GM23338 (cell line): Measurements from ENCODE around the gene ANKMY2. TPM values are rescaled to one million over a fixed set of nuclear protein-coding genes. Genes with fewer than 3 reads are reported as not detected.

ENCODE experiments used
- ATAC-seq: fragments of 200-7000 bp; cut with Tn5 transposase; 3 replicates; pipeline ENCODE4 v1.9.1; 2020
- DNase-seq: peaks from one replicate; pipeline ENCODE4 v3.0.0-alpha.2; 2015; ENCODE audit warnings: low spot score
- H2AFZ ChIP-seq: fragments of 200-600 bp; sonication (generic); 2 replicates; pipeline ENCODE4 v1.8.0; 2016; ENCODE audit warnings: antibody characterized with exemption, mild to moderate bottlenecking, moderate library complexity
- H3F3A ChIP-seq: fragments of 200-600 bp; sonication (generic); replicated peaks from 2 replicates; pipeline ENCODE4 v1.8.0; 2017; ENCODE audit warnings: antibody characterized with exemption, mixed run types, low read depth
- H3K27ac ChIP-seq: fragments of 200-600 bp; sonication (generic); 2 replicates; pipeline ENCODE4 v1.6.1; 2016; ENCODE audit warnings: low read depth
- H3K27me3 ChIP-seq: fragments of 200-600 bp; sonication (generic); 2 replicates; pipeline ENCODE4 v1.8.0; 2016; ENCODE audit warnings: mild to moderate bottlenecking, mixed run types, moderate library complexity; ENCODE audit not compliant: insufficient read depth
- H3K36me3 ChIP-seq: fragments of 200-600 bp; sonication (generic); 2 replicates; pipeline ENCODE4 v1.8.0; 2016; ENCODE audit warnings: mild to moderate bottlenecking; ENCODE audit not compliant: insufficient read depth
- H3K4me1 ChIP-seq: fragments of 200-600 bp; sonication (generic); 2 replicates; pipeline ENCODE4 v1.8.0; 2016; ENCODE audit warnings: mild to moderate bottlenecking, moderate library complexity; ENCODE audit not compliant: insufficient read depth
- H3K4me2 ChIP-seq: fragments of 200-600 bp; sonication (generic); 2 replicates; pipeline ENCODE4 v1.7.1; 2017; ENCODE audit warnings: mixed run types
- H3K4me3 ChIP-seq: fragments of 200-600 bp; sonication (generic); 2 replicates; pipeline ENCODE4 v1.6.1; 2016; ENCODE audit warnings: mixed run types
- H3K79me2 ChIP-seq: fragments of 200-600 bp; sonication (generic); replicated peaks from 2 replicates; pipeline ENCODE4 v1.8.0; 2017; ENCODE audit warnings: mild to moderate bottlenecking; ENCODE audit not compliant: insufficient read depth
- H3K9me2 ChIP-seq: fragments of 200-600 bp; sonication (generic); 2 replicates; pipeline ENCODE4 v1.8.0; 2017; ENCODE audit not compliant: insufficient read depth
- H4K20me1 ChIP-seq: fragments of 200-600 bp; sonication (generic); replicated peaks from 2 replicates; pipeline ENCODE4 v1.8.0; 2017; ENCODE audit warnings: mild to moderate bottlenecking; ENCODE audit not compliant: insufficient read depth
- H3K27ac Mint-ChIP-seq: 2 replicates; pipeline ENCODE4 v1.8.0; 2020; ENCODE audit warnings: inconsistent platforms, mild to moderate bottlenecking, moderate library complexity, mixed read lengths
- H3K27me3 Mint-ChIP-seq: 3 replicates; pipeline ENCODE4 v1.8.0; 2022; ENCODE audit warnings: low read depth, mild to moderate bottlenecking, moderate library complexity, mixed read lengths, inconsistent platforms; ENCODE audit not compliant: insufficient read depth, poor library complexity
- H3K36me3 Mint-ChIP-seq: 3 replicates; pipeline ENCODE4 v1.8.0; 2021; ENCODE audit warnings: low read depth, mild to moderate bottlenecking, inconsistent platforms, moderate library complexity, mixed read lengths
- H3K4me1 Mint-ChIP-seq: 3 replicates; pipeline ENCODE4 v1.8.0; 2020; ENCODE audit warnings: mild to moderate bottlenecking, inconsistent platforms, mixed read lengths
- H3K4me3 Mint-ChIP-seq: 3 replicates; pipeline ENCODE4 v1.8.0; 2021; ENCODE audit warnings: moderate library complexity, mild to moderate bottlenecking, inconsistent platforms, mixed read lengths
- H3K9me3 Mint-ChIP-seq: 3 replicates; pipeline ENCODE4 v1.8.0; 2020; ENCODE audit warnings: moderate library complexity, mild to moderate bottlenecking, inconsistent platforms, mixed read lengths
- CREB1 ChIP-seq: fragments of 250-450 bp; sonication (Bioruptor Pico); IDR thresholded peaks from 2 replicates; pipeline ENCODE4 v1.5.0; 2020; ENCODE audit warnings: low read depth, mild to moderate bottlenecking, moderate library complexity
- EZH2 ChIP-seq: fragments of 200-600 bp; sonication (generic); IDR thresholded peaks from one replicate; pipeline ENCODE4 v1.8.0; 2017; ENCODE audit warnings: antibody characterized with exemption, mild to moderate bottlenecking, low read depth; ENCODE audit not compliant: unreplicated experiment
- EZH2phosphoT487 ChIP-seq: fragments of 200-600 bp; sonication (generic); IDR thresholded peaks from one replicate; pipeline ENCODE4 v1.8.1; 2018; ENCODE audit warnings: antibody characterized with exemption; ENCODE audit not compliant: unreplicated experiment
- NANOG ChIP-seq: IDR thresholded peaks from 2 replicates; pipeline ENCODE4 v1.6.1; 2016; ENCODE audit warnings: antibody characterized with exemption, borderline replicate concordance
- POLR2AphosphoS5 ChIP-seq: IDR thresholded peaks from 2 replicates; pipeline ENCODE4 v1.6.1; 2016; ENCODE audit warnings: antibody characterized with exemption, low read depth
- ZNF114 ChIP-seq: fragments of 250-450 bp; sonication (Bioruptor Pico); IDR thresholded peaks from 2 replicates; pipeline ENCODE4 v1.5.0; 2020; ENCODE audit warnings: mild to moderate bottlenecking, moderate library complexity
- ZNF331 ChIP-seq: fragments of 250-450 bp; sonication (Bioruptor Pico); IDR thresholded peaks from 2 replicates; pipeline ENCODE4 v1.5.0; 2020; ENCODE audit warnings: low read depth, mild to moderate bottlenecking, moderate library complexity
- polyA plus RNA-seq: library from polyadenylated mRNA; unstranded; fragments of >200 nt; fragmentation: Nextera tagmentation; extraction: Ambion mirVana; gene quantifications from 2 replicates; pipeline ENCODE4 v1.2.1, GENCODE V29; 2016
- total RNA-seq: library from RNA; depleted of rRNA; stranded (reverse); fragments of >200 nt; shearing (Covaris generic); gene quantifications from 2 replicates; pipeline ENCODE4 v1.2.3, GENCODE V29; 2014
- TF ChIP-seq, protein P1 (sequence below): fragments of 250-450 bp; sonication (Bioruptor Pico); IDR thresholded peaks from 2 replicates; pipeline ENCODE4 v1.5.0; 2020; ENCODE audit warnings: mild to moderate bottlenecking, moderate library complexity
- TF ChIP-seq, protein P2 (sequence below): IDR thresholded peaks from 2 replicates; pipeline ENCODE4 v1.6.1; 2016; ENCODE audit warnings: antibody characterized with exemption
- TF ChIP-seq, protein P3 (sequence below), 2 experiments: fragments of 200-600 bp in 1 of 2; sonication (generic) in 1 of 2; conservative IDR thresholded peaks; 2 replicates each; pipeline versions ENCODE4 v1.5.1 to v1.6.1; 2016 to 2017; ENCODE audit warnings: antibody characterized with exemption in 2 of 2, low read depth in 2 of 2, mild to moderate bottlenecking in 2 of 2, moderate library complexity in 1 of 2
- TF ChIP-seq, protein P4 (sequence below): IDR thresholded peaks from one replicate; pipeline ENCODE4 v1.6.1; 2018; ENCODE audit warnings: antibody characterized with exemption; ENCODE audit not compliant: unreplicated experiment

The ANKMY2 gene
- total and polyA plus RNA-seq, 2 experiments from 2014 or later = 4.4 to 9.5 TPM

DNA sequence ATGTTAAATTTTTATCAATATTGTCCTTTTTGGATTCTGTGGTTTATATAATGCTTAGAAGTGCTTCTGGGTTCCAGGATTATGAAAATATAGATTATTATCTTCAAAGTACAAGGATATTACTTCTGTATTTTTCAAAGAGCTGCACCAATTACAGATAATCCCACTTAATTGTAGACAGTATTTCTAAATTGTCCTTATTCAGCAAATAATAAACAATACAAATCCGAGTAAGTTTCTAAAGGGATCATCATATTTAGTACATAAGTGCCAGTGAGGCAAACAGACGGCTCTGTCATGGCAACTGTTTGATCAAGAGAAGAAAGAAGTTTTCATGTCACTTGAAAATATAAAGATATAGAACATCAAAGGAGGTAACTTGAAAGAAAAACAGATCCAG, 19.2 kb downstream of the ANKMY2 start (continued):
- TF ChIP-seq, protein P1, sequence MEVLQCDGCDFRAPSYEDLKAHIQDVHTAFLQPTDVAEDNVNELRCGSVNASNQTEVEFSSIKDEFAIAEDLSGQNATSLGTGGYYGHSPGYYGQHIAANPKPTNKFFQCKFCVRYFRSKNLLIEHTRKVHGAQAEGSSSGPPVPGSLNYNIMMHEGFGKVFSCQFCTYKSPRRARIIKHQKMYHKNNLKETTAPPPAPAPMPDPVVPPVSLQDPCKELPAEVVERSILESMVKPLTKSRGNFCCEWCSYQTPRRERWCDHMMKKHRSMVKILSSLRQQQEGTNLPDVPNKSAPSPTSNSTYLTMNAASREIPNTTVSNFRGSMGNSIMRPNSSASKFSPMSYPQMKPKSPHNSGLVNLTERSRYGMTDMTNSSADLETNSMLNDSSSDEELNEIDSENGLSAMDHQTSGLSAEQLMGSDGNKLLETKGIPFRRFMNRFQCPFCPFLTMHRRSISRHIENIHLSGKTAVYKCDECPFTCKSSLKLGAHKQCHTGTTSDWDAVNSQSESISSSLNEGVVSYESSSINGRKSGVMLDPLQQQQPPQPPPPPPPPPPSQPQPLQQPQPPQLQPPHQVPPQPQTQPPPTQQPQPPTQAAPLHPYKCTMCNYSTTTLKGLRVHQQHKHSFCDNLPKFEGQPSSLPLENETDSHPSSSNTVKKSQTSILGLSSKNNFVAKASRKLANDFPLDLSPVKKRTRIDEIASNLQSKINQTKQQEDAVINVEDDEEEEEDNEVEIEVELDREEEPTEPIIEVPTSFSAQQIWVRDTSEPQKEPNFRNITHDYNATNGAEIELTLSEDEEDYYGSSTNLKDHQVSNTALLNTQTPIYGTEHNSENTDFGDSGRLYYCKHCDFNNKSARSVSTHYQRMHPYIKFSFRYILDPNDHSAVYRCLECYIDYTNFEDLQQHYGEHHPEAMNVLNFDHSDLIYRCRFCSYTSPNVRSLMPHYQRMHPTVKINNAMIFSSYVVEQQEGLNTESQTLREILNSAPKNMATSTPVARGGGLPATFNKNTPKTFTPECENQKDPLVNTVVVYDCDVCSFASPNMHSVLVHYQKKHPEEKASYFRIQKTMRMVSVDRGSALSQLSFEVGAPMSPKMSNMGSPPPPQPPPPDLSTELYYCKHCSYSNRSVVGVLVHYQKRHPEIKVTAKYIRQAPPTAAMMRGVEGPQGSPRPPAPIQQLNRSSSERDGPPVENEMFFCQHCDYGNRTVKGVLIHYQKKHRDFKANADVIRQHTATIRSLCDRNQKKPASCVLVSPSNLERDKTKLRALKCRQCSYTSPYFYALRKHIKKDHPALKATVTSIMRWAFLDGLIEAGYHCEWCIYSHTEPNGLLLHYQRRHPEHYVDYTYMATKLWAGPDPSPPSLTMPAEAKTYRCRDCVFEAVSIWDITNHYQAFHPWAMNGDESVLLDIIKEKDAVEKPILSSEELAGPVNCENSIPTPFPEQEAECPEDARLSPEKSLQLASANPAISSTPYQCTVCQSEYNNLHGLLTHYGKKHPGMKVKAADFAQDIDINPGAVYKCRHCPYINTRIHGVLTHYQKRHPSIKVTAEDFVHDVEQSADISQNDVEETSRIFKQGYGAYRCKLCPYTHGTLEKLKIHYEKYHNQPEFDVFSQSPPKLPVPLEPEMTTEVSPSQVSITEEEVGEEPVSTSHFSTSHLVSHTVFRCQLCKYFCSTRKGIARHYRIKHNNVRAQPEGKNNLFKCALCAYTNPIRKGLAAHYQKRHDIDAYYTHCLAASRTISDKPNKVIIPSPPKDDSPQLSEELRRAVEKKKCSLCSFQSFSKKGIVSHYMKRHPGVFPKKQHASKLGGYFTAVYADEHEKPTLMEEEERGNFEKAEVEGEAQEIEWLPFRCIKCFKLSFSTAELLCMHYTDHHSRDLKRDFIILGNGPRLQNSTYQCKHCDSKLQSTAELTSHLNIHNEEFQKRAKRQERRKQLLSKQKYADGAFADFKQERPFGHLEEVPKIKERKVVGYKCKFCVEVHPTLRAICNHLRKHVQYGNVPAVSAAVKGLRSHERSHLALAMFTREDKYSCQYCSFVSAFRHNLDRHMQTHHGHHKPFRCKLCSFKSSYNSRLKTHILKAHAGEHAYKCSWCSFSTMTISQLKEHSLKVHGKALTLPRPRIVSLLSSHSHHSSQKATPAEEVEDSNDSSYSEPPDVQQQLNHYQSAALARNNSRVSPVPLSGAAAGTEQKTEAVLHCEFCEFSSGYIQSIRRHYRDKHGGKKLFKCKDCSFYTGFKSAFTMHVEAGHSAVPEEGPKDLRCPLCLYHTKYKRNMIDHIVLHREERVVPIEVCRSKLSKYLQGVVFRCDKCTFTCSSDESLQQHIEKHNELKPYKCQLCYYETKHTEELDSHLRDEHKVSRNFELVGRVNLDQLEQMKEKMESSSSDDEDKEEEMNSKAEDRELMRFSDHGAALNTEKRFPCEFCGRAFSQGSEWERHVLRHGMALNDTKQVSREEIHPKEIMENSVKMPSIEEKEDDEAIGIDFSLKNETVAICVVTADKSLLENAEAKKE (CRISPR knock-in tag) = no peak

DNA sequence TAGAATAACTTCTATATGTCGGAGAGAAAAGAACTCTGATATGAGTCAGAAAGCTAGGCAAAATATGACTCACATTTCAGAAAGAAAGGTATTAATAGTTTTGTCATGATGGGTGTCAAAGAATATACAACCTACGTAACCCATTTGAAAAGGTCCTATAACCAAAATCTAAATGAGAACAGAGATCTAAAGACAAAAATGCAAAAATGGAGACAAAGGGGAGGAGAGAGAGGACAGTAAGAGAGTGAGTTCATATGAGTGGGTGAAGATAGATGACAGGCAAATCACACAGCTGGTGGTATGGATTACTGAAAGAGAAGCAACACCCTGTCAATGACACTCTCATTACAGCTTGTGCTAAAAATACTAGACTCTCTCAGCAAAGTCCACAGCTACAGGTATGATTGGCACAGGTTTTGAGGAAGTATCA, 25.6 kb downstream of the ANKMY2 start:
- no peak for DNase-seq
- H3K79me2 ChIP-seq = no peaks in the 10 kb centered on the region
- Mint-ChIP-seq H3K36me3 (peaks cover 17% of the 10 kb centered on the region; the same call in 2 of the 3 replicates), H3K27me3 (no peaks in the 10 kb centered on the region), H3K27ac (no peak overlapping the region), H3K4me1 (peaks cover 7% of the 10 kb centered on the region), H3K4me3 (no peak overlapping the region), H3K9me3 (no peaks in the 10 kb centered on the region)
- H3K9me2 ChIP-seq = no peaks in the 10 kb centered on the region
- no peak overlapping the region for H3K4me2 ChIP-seq
- no peak for ATAC-seq
- H3K27me3 ChIP-seq = no peaks in the 10 kb centered on the region
- no peaks in the 10 kb centered on the region for H3F3A ChIP-seq
- no peak overlapping the region for H3K27ac ChIP-seq
- H4K20me1 ChIP-seq = no peaks in the 10 kb centered on the region
- H3K4me1 ChIP-seq = peaks cover 13% of the 10 kb centered on the region; the same call in 1 of the 2 replicates
- no peaks in the 10 kb centered on the region for H3K36me3 ChIP-seq
- H3K4me3 ChIP-seq = no peak overlapping the region
- H2AFZ ChIP-seq = no peak overlapping the region
- no peak for TF ChIP-seq EZH2
- TF ChIP-seq NANOG = no peak
- TF ChIP-seq, protein P2, sequence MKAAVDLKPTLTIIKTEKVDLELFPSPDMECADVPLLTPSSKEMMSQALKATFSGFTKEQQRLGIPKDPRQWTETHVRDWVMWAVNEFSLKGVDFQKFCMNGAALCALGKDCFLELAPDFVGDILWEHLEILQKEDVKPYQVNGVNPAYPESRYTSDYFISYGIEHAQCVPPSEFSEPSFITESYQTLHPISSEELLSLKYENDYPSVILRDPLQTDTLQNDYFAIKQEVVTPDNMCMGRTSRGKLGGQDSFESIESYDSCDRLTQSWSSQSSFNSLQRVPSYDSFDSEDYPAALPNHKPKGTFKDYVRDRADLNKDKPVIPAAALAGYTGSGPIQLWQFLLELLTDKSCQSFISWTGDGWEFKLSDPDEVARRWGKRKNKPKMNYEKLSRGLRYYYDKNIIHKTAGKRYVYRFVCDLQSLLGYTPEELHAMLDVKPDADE = no peak
- no peak for TF ChIP-seq ZNF114 (CRISPR knock-in tag)
- no peak for TF ChIP-seq CREB1
- TF ChIP-seq, protein P3, sequence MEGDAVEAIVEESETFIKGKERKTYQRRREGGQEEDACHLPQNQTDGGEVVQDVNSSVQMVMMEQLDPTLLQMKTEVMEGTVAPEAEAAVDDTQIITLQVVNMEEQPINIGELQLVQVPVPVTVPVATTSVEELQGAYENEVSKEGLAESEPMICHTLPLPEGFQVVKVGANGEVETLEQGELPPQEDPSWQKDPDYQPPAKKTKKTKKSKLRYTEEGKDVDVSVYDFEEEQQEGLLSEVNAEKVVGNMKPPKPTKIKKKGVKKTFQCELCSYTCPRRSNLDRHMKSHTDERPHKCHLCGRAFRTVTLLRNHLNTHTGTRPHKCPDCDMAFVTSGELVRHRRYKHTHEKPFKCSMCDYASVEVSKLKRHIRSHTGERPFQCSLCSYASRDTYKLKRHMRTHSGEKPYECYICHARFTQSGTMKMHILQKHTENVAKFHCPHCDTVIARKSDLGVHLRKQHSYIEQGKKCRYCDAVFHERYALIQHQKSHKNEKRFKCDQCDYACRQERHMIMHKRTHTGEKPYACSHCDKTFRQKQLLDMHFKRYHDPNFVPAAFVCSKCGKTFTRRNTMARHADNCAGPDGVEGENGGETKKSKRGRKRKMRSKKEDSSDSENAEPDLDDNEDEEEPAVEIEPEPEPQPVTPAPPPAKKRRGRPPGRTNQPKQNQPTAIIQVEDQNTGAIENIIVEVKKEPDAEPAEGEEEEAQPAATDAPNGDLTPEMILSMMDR (conservative IDR thresholded peaks at IDR 0.05; ENCODE audit: low read depth in 2 of 2) = no peak
- TF ChIP-seq EZH2phosphoT487 = no peak
- TF ChIP-seq, protein P4, sequence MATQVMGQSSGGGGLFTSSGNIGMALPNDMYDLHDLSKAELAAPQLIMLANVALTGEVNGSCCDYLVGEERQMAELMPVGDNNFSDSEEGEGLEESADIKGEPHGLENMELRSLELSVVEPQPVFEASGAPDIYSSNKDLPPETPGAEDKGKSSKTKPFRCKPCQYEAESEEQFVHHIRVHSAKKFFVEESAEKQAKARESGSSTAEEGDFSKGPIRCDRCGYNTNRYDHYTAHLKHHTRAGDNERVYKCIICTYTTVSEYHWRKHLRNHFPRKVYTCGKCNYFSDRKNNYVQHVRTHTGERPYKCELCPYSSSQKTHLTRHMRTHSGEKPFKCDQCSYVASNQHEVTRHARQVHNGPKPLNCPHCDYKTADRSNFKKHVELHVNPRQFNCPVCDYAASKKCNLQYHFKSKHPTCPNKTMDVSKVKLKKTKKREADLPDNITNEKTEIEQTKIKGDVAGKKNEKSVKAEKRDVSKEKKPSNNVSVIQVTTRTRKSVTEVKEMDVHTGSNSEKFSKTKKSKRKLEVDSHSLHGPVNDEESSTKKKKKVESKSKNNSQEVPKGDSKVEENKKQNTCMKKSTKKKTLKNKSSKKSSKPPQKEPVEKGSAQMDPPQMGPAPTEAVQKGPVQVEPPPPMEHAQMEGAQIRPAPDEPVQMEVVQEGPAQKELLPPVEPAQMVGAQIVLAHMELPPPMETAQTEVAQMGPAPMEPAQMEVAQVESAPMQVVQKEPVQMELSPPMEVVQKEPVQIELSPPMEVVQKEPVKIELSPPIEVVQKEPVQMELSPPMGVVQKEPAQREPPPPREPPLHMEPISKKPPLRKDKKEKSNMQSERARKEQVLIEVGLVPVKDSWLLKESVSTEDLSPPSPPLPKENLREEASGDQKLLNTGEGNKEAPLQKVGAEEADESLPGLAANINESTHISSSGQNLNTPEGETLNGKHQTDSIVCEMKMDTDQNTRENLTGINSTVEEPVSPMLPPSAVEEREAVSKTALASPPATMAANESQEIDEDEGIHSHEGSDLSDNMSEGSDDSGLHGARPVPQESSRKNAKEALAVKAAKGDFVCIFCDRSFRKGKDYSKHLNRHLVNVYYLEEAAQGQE = no peak
- no peak for TF ChIP-seq POLR2AphosphoS5
- no peak for TF ChIP-seq ZNF331 (CRISPR knock-in tag)
